ENCODE measurements around the gene USP37. TPM values are rescaled to one million over a fixed set of nuclear protein-coding genes. Genes with fewer than 3 reads are reported as not detected.
"Not testable (repeated sequence)": the region's sequence is repeated elsewhere in the genome, so short reads cannot be mapped to it uniquely, and the experiment has no call there.

Gene USP37
- polyA plus RNA-seq, 1 donor: 9.0 TPM

DNA sequence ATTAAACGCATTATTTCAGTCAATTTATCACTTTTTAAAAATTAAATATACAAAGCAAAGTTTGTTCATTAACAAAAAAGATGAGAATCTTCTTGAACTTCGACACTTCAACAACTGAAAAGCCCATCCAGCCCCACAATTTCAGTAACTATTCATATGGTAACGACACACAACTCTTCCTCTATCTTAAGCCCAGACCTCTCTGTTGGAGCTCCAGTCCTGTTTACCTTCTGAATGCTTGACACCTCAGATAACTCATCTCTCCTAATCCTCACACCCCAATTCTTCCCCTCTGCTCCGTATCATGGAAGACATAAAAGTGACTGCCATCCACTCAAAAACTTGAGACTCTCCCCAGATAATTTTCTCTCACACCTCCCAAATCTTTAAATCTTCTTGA is 12.6 kb downstream of the USP37 start:
- Histone ChIP-seq H3K4me3 (ENCODE audit: low read length) (no peak overlapping the region), H3K4me1 (ENCODE audit: control insufficient read depth, insufficient read depth, low read length) (no peaks in the 10 kb centered on the region), H3K9me3 (ENCODE audit: control insufficient read depth, low read depth, low read length) (no peaks in the 10 kb centered on the region), H3K27ac (ENCODE audit: low read length) (no peak overlapping the region), H3K27me3 (ENCODE audit: control insufficient read depth, insufficient read depth, low read length) (no peaks in the 10 kb centered on the region), H3K36me3 (ENCODE audit: control insufficient read depth, insufficient read depth, low read length) (peaks cover 44% of the 10 kb centered on the region)
- DNase-seq: no peak
- 83% methylated on average over 2 of the region's 4 CpGs for WGBS (ENCODE audit: insufficient coverage, low lambda C conversion rate)

DNA sequence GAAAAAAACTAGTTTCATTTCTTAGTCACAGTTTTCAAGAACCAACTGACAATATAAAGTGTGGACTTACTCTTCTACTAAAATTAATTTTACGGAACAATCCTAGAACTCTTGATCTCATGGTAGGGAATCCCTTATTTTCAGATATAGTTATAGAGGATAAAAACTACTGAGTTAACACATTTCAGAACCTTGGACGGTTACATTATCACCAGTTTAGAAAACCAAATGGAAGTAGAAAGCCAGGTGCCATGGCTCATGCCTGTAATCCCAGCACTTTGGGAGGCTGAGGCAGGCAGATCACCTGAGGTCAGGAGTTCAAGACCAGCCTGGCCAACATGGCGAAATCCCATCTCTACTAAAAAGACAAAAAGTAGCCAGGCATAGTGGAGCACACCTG is 13.9 kb downstream of the USP37 start:
- not testable (repeated sequence) for H3K4me3 ChIP-seq (ENCODE audit: low read length); DNase-seq; H3K27ac ChIP-seq (ENCODE audit: low read length); H3K27me3 ChIP-seq (ENCODE audit: control insufficient read depth, insufficient read depth, low read length); H3K4me1 ChIP-seq (ENCODE audit: control insufficient read depth, insufficient read depth, low read length); H3K9me3 ChIP-seq (ENCODE audit: control insufficient read depth, low read depth, low read length)
- WGBS (ENCODE audit: insufficient coverage, low lambda C conversion rate): 100% methylated on average over 1 of the region's 3 CpGs
- peaks cover 41% of the 10 kb centered on the region for H3K36me3 ChIP-seq (ENCODE audit: control insufficient read depth, insufficient read depth, low read length)

DNA sequence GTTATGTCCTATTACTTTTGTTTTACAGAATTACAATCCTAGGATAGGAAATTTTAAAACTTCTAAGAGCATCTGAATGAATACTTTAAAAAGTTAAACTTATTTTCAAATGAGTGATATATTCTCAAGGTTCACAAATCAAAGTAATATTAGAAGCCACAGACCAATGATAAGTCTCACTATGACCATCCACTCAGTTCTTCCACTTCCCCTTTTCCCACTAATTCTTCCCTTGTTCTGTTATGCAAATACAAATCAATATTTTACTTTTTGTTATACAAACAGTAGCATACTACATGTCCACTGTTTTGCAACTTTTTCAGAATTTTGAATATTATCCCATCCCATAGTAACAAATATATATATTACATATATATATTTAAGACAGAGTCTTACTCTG is 20.2 kb downstream of the USP37 start:
- H3K36me3 ChIP-seq (ENCODE audit: control insufficient read depth, insufficient read depth, low read length): peaks cover 49% of the 10 kb centered on the region
- H3K27me3 ChIP-seq (ENCODE audit: control insufficient read depth, insufficient read depth, low read length): no peaks in the 10 kb centered on the region
- no peak overlapping the region for H3K27ac ChIP-seq (ENCODE audit: low read length)
- H3K4me3 ChIP-seq (ENCODE audit: low read length): no peak overlapping the region
- no peaks in the 10 kb centered on the region for H3K4me1 ChIP-seq (ENCODE audit: control insufficient read depth, insufficient read depth, low read length)
- DNase-seq: no peak
- no peaks in the 10 kb centered on the region for H3K9me3 ChIP-seq (ENCODE audit: control insufficient read depth, low read depth, low read length)

GRCh38 chr2:218547511-218547910 is 20.6 kb downstream of the USP37 start:
- peaks cover 49% of the 10 kb centered on the region for H3K36me3 ChIP-seq (ENCODE audit: control insufficient read depth, insufficient read depth, low read length)
- no peaks in the 10 kb centered on the region for H3K9me3 ChIP-seq (ENCODE audit: control insufficient read depth, low read depth, low read length)
- DNase-seq: no peak
- H3K4me1 ChIP-seq (ENCODE audit: control insufficient read depth, insufficient read depth, low read length): no peaks in the 10 kb centered on the region
- no peak overlapping the region for H3K4me3 ChIP-seq (ENCODE audit: low read length)
- H3K27ac ChIP-seq (ENCODE audit: low read length): no peak overlapping the region
- H3K27me3 ChIP-seq (ENCODE audit: control insufficient read depth, insufficient read depth, low read length): no peaks in the 10 kb centered on the region

DNA sequence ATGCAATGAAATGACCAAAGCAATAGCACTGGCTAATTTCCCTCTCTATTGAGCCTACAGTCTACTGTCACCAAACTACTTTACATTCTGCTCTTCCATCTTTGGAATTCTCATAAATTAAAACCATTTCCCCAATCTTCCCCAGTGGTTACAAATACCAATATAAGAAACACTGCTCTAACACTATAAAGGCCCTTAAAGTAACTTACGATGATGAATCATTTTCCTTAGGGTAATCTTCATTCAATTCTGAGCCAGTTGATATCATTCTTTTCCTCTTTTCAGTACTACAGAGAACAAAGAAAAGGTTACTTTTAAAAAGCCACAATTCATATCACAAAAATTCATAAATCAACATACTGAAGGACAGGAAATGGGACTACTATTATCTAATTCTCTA is 22.1 kb downstream of the USP37 start:
- DNase-seq: no peak
- H3K27ac ChIP-seq (ENCODE audit: low read length): no peak overlapping the region
- no peaks in the 10 kb centered on the region for H3K9me3 ChIP-seq (ENCODE audit: control insufficient read depth, low read depth, low read length)
- H3K4me1 ChIP-seq (ENCODE audit: control insufficient read depth, insufficient read depth, low read length): no peaks in the 10 kb centered on the region
- H3K4me3 ChIP-seq (ENCODE audit: low read length): no peak overlapping the region
- WGBS (ENCODE audit: insufficient coverage, low lambda C conversion rate): 100% methylated on average over 1 of the region's 1 CpG
- peaks cover 58% of the 10 kb centered on the region for H3K36me3 ChIP-seq (ENCODE audit: control insufficient read depth, insufficient read depth, low read length)
- H3K27me3 ChIP-seq (ENCODE audit: control insufficient read depth, insufficient read depth, low read length): no peaks in the 10 kb centered on the region

DNA sequence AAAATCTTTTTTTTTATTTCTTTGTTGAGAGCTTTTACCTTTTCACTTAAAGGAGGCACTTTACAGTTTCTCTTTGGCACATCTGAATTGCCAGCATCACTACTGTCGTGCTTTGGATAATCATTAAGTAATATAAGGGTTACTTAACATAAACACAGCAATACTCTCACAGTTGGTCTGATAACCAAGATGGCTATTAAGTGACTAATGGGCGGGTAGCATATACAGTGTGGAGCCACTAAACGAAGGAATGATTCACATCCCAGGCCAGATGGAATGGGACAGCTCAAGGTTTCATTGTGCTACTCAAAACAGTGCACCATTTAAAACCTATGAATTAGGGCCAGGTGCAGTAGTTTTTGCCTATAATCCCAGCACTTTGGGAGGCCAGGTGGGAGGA is 28.1 kb downstream of the USP37 start:
- Histone ChIP-seq H3K9me3 (ENCODE audit: control insufficient read depth, low read depth, low read length) (no peaks in the 10 kb centered on the region), H3K4me3 (ENCODE audit: low read length) (no peak overlapping the region), H3K36me3 (ENCODE audit: control insufficient read depth, insufficient read depth, low read length) (peaks cover 69% of the 10 kb centered on the region), H3K27ac (ENCODE audit: low read length) (no peak overlapping the region), H3K27me3 (ENCODE audit: control insufficient read depth, insufficient read depth, low read length) (no peaks in the 10 kb centered on the region), H3K4me1 (ENCODE audit: control insufficient read depth, insufficient read depth, low read length) (no peaks in the 10 kb centered on the region)
- peak in 1 of 2 donors; percentile 22 for DNase-seq
- WGBS (ENCODE audit: insufficient coverage, low lambda C conversion rate): 60% methylated on average over 1 of the region's 3 CpGs

DNA sequence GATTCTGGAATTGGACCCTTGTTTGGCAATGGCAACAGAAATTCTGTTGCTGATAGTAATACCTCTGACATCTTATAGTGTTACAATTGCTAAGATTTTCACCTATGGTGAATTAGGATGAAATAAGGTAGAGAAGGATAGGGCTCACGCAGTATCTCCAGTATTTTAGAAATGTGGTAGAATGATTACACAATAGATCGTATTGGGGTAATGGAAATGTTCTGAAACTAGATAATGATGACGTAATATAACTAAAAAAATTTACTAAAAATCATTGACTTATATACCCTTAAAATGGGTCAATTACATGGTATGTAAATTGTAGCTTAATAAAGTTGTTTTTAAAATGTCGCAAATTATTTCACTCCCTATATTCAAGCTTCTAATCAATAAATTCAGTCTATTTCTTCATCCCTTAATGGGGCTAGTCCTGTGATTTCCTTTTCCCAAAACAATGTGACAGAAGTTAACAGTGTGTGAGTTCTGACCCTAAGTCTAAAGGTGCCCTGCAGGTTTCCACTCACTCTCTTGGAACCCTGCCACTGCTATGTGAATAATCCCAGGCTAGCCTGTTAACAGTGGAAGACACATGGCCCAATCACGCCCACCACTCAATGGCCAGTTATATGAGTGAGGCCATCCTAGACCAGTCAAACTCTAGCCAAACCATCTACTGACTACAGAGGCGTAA is 31.2 kb downstream of the USP37 start:
- Histone ChIP-seq H3K27ac (ENCODE audit: low read length) (no peak overlapping the region), H3K4me3 (ENCODE audit: low read length) (no peak overlapping the region), H3K4me1 (ENCODE audit: control insufficient read depth, insufficient read depth, low read length) (no peaks in the 10 kb centered on the region), H3K36me3 (ENCODE audit: control insufficient read depth, insufficient read depth, low read length) (peaks cover 51% of the 10 kb centered on the region), H3K27me3 (ENCODE audit: control insufficient read depth, insufficient read depth, low read length) (no peaks in the 10 kb centered on the region), H3K9me3 (ENCODE audit: control insufficient read depth, low read depth, low read length) (no peaks in the 10 kb centered on the region)
- peak in 1 of 2 donors; percentile 11 for DNase-seq
- 91% methylated on average over 3 of the region's 6 CpGs for WGBS (ENCODE audit: insufficient coverage, low lambda C conversion rate)

- 100% methylated on average over 2 of the region's 2 CpGs for WGBS (ENCODE audit: insufficient coverage, low lambda C conversion rate)
- Histone ChIP-seq H3K36me3 (ENCODE audit: control insufficient read depth, insufficient read depth, low read length) (peaks cover 37% of the 10 kb centered on the region), H3K9me3 (ENCODE audit: control insufficient read depth, low read depth, low read length) (no peaks in the 10 kb centered on the region), H3K27ac (ENCODE audit: low read length) (no peak overlapping the region), H3K4me3 (ENCODE audit: low read length) (no peak overlapping the region), H3K27me3 (ENCODE audit: control insufficient read depth, insufficient read depth, low read length) (no peaks in the 10 kb centered on the region), H3K4me1 (ENCODE audit: control insufficient read depth, insufficient read depth, low read length) (no peaks in the 10 kb centered on the region)
- no peak for DNase-seq
Measured at GRCh38 chr2:218529990-218530389, 38.2 kb downstream of the USP37 start.

DNA sequence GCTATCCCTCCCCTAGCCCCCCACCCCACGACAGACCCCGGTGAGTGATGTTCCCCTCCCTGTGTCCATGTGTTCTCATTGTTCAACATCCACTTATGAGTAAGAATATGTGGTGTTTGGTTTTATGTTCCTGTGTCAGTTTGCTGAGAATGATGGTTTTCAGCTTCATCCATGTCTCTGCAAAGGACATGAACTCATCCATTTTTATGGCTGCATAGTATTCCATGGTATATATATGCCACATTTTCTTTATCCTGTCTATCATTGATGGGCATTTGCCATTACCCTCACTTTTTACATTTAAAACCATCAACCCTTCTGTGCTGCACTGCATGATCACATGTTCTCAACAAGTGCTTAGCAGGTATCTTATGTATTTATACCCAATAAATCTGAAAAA is 39.7 kb downstream of the USP37 start:
- not testable (repeated sequence) for H3K27ac ChIP-seq (ENCODE audit: low read length); H3K4me1 ChIP-seq (ENCODE audit: control insufficient read depth, insufficient read depth, low read length); H3K9me3 ChIP-seq (ENCODE audit: control insufficient read depth, low read depth, low read length); H3K27me3 ChIP-seq (ENCODE audit: control insufficient read depth, insufficient read depth, low read length); DNase-seq; H3K4me3 ChIP-seq (ENCODE audit: low read length)
- H3K36me3 ChIP-seq (ENCODE audit: control insufficient read depth, insufficient read depth, low read length): peaks cover 40% of the 10 kb centered on the region
- WGBS (ENCODE audit: insufficient coverage, low lambda C conversion rate): no CpG with 5 or more reads among the region's 2 CpGs

- Histone ChIP-seq H3K27ac (ENCODE audit: low read length) (no peak overlapping the region), H3K9me3 (ENCODE audit: control insufficient read depth, low read depth, low read length) (peaks cover 3% of the 10 kb centered on the region), H3K36me3 (ENCODE audit: control insufficient read depth, insufficient read depth, low read length) (peaks cover 30% of the 10 kb centered on the region), H3K27me3 (ENCODE audit: control insufficient read depth, insufficient read depth, low read length) (no peaks in the 10 kb centered on the region), H3K4me1 (ENCODE audit: control insufficient read depth, insufficient read depth, low read length) (no peaks in the 10 kb centered on the region), H3K4me3 (ENCODE audit: low read length) (no peak overlapping the region)
- WGBS (ENCODE audit: insufficient coverage, low lambda C conversion rate): no CpG with 5 or more reads among the region's 1 CpG
- DNase-seq: no peak
Measured at GRCh38 chr2:218523651-218524050, 44.5 kb downstream of the USP37 start.

- DNase-seq: no peak
- Histone ChIP-seq H3K4me1 (ENCODE audit: control insufficient read depth, insufficient read depth, low read length) (no peaks in the 10 kb centered on the region), H3K4me3 (ENCODE audit: low read length) (no peak overlapping the region), H3K9me3 (ENCODE audit: control insufficient read depth, low read depth, low read length) (peaks cover 3% of the 10 kb centered on the region), H3K27me3 (ENCODE audit: control insufficient read depth, insufficient read depth, low read length) (no peaks in the 10 kb centered on the region), H3K36me3 (ENCODE audit: control insufficient read depth, insufficient read depth, low read length) (peaks cover 13% of the 10 kb centered on the region), H3K27ac (ENCODE audit: low read length) (no peak overlapping the region)
- WGBS (ENCODE audit: insufficient coverage, low lambda C conversion rate): 100% methylated on average over 1 of the region's 1 CpG
Measured at GRCh38 chr2:218518876-218519275, 49.3 kb downstream of the USP37 start.

Data from large intestine (tissue), 3 donors.